RKO (cell line): ENCODE data around the gene CPD.

Source experiments
- DNase-seq: peaks from one replicate; pipeline ENCODE4 v3.0.0-alpha.2; 2016; ENCODE audit warnings: low spot score

The CPD gene

DNA sequence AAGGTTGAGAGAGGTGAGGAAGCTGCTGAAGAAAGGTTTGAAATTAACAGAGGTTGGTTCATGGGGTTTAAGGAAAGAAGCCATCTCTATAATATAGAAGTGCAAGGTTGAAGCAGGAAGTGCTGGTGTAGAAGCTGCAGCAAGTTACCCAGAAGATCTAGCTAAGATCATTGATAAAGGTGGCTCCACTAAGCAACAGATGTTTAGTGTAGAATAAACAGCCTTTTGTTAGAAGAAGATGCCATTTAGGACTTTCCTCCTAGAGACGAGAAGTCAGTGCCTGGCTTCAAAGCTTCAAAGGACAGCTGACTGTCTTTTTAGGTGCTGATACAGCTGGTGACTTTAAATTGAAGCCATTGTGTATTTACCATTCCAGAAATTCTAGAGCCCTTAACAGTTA is 127.8 kb downstream of the CPD start:
- no peak for DNase-seq

DNA sequence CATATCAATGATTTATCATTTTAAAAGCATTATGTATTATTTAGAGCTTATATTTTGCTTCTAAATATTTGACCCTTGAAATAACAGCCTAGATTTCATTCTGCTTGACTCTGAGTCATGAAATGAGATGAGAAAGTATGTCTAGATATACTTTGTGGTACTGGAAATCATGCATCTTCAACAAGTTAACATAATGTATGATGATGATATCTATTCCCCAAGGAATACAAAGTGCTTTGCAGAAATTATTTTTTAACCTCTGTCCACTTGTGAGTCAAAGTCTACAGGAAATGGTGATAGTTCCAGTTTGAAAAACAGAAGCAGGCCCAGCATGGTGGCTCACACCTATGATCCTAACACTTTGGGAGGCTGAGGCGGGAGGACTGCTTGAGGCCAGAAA is 134.6 kb downstream of the CPD start:
- no peak for DNase-seq

DNA sequence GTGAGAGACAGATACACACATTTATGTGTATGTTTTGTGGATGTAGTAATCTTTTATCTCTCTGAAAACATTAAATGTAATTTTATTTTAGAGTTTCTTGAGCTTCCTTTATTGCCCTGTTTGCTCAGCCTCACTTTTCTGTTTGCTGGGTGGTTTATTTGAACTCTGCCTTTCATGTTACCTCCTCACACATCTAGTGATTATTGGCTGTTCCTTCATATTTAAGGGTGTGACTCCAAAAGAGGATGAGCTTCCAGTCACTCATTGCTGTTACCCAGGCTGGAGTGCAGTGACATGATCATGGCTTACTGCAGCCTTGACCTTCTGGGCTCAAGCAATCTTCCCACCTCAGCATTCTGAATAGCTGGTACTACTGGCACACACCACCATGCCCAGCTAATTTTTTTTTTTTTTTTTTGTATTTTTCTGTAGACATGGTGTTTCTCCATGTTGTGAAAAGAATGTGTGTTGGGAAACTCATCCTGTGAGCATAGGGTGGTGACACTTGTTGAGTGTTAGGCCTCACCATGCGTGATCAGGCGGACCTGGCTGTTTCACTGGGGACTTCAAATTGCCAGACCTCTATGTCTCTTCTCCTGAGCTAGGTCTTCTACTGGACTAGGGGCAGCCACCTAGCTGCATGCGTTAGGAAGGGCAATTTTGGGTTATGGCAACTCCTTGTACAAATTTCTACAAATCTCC is 136.3 kb downstream of the CPD start:
- no peak for DNase-seq

DNA sequence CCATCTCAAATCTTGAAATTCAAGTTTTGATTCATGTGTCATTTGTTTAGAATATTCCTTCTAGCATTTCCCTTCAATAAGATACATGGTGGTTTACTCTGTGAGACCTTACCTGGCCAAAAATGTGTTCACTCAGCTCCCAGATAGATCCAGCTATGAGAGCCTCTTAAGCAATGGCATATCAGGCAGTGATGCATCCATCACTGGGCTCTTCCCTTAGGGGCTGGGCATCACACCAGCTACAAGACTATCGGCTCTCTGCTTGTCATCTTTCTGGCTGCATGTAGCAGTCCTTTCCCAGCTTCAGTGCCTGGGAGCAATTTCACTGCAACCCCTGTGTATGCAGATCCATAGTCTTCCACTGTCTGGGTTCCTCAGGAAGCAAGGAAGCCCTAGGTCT is 139.1 kb downstream of the CPD start:
- DNase-seq, result no peak

DNA sequence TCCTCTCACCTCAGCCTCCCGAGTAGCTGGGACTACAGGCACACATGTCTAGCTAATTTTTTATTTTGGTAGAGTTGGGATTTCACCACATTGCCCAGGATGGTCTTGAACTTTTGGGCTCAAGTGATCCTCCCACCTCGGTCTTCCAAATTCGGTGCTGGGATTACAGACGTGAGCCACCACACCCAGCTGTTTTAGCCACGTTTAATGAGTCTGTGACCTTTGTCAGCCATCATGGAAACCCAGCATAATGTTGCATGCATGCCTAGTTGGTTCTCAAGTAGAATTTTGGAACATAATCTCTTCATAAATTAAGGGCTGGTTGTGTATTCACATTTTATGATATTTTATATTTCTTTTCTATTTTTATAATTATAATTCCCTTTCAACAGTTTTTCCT is 140.4 kb downstream of the CPD start:
- no peak for DNase-seq
